A673 (cell line): ENCODE data around the gene ATPAF1.

Source experiments
- CTCF ChIP-seq: fragments of 300-800, 200-600 bp; sonication (generic); conservative IDR thresholded peaks from 2 replicates; pipeline ENCODE4 v1.5.1; 2017; ENCODE audit warnings: low read depth, mild to moderate bottlenecking, antibody characterized with exemption, low read length, moderate library complexity, mixed read lengths
- EZH2 ChIP-seq: fragments of 200-600 bp; sonication (generic); IDR thresholded peaks from 2 replicates; pipeline ENCODE4 v1.6.1; 2017; ENCODE audit warnings: borderline replicate concordance, low read depth, mild to moderate bottlenecking, mixed read lengths, antibody characterized with exemption, low read length; ENCODE audit not compliant: poor library complexity, severe bottlenecking

DNA sequence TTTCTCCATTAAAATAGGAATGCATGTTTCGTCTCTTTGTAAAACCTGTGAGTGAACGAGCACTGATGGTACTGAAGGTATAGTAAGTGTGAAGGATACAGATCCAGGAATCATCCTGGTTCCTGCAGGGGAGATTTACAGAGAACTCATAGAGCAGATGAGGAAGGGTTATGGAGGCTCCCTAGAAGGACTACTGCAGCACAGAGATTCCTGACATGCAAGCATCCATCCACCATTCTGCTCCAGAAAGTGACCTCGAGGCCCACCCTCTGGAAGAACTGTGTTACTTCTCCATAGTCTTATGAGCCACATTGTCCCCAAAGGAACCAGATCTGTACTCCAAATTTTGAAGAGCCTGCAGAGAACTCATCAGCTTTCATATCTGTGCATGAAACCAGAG lies 78.6 kb downstream of the ATPAF1 start:
- no peak for TF ChIP-seq CTCF
- TF ChIP-seq EZH2: no peak
